Measurements from ENCODE around the gene MRPL1. TPM values are rescaled to one million over a fixed set of nuclear protein-coding genes. Genes with fewer than 3 reads are reported as not detected.
"Not testable (repeated sequence)": the region's sequence is repeated elsewhere in the genome, so short reads cannot be mapped to it uniquely, and the experiment has no call there.

The MRPL1 gene
- total RNA-seq, 1 donor from 2014 or later = 22.1 TPM

GRCh38 chr4:77982900-77983540, 120.4 kb downstream of the MRPL1 start:
- DNase-seq (ENCODE audit: low spot score) = not testable (repeated sequence)

GRCh38 chr4:77983612-77984311, 121.1 kb downstream of the MRPL1 start:
- not testable (repeated sequence) for DNase-seq (ENCODE audit: low spot score)

- DNase-seq (ENCODE audit: low spot score) = no peak
Observed at GRCh38 chr4:77989968-77990367, 127.3 kb downstream of the MRPL1 start.

GRCh38 chr4:77990456-77990855, 127.8 kb downstream of the MRPL1 start:
- no peak for DNase-seq (ENCODE audit: low spot score)

- DNase-seq (ENCODE audit: low spot score) = peak; percentile 21
Observed at GRCh38 chr4:77990904-77991358, 128.3 kb downstream of the MRPL1 start.

- DNase-seq (ENCODE audit: low spot score) = no peak
Observed at GRCh38 chr4:77992581-77992980, 130.0 kb downstream of the MRPL1 start.

GRCh38 chr4:77994194-77994721, 131.6 kb downstream of the MRPL1 start:
- DNase-seq (ENCODE audit: low spot score) = no peak

- no peak for DNase-seq (ENCODE audit: low spot score)
Observed at GRCh38 chr4:77996076-77996475, 133.4 kb downstream of the MRPL1 start.

GRCh38 chr4:78001531-78001930, 138.9 kb downstream of the MRPL1 start:
- DNase-seq (ENCODE audit: low spot score) = no peak

GRCh38 chr4:78002260-78002659, 139.6 kb downstream of the MRPL1 start:
- DNase-seq (ENCODE audit: low spot score) = no peak

Other genes with a start within 250 kb of the MRPL1 start
- 43.2 TPM for gene CNOT6L, start 43.5 kb upstream of the MRPL1 start, total RNA-seq
- 6.8 TPM for gene FRAS1, start 194.5 kb downstream of the MRPL1 start, total RNA-seq

All from mucosa of gallbladder (tissue), 1 donor.